ENCODE results near the gene TRIM26.

The TRIM26 gene

DNA sequence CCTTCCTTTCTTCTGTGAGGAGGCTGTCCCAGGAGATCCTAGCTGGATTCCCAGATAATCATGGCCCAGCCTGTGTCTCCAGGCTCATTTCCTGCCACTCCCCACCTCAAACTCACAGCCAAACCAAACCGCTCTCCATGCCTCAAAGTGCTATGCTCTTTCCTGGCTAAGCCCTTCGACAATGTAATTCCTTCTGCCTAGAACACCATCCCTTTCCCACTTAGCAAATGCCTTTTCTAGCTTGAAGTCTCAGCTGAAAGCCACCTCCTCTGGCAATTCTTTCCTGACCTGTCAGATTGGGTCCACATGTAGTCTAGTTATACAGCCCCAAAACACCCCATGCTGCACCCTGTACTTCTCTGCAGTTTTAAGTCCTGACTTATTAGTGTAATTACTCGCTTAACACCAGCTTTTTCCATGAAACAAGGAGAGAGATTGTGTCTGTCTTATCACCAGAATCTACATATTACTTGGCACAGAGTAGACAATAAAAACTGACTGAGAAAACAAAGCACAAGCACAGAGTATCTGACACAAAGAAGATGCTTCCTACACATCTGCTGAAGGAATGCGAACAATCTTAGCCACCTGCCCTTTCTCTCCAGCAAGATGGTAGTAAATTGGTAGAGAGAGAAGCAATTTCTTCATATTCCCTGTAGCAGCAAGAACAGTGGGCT, 5.4 kb downstream of the TRIM26 start:
- DNase-seq = no peak

DNA sequence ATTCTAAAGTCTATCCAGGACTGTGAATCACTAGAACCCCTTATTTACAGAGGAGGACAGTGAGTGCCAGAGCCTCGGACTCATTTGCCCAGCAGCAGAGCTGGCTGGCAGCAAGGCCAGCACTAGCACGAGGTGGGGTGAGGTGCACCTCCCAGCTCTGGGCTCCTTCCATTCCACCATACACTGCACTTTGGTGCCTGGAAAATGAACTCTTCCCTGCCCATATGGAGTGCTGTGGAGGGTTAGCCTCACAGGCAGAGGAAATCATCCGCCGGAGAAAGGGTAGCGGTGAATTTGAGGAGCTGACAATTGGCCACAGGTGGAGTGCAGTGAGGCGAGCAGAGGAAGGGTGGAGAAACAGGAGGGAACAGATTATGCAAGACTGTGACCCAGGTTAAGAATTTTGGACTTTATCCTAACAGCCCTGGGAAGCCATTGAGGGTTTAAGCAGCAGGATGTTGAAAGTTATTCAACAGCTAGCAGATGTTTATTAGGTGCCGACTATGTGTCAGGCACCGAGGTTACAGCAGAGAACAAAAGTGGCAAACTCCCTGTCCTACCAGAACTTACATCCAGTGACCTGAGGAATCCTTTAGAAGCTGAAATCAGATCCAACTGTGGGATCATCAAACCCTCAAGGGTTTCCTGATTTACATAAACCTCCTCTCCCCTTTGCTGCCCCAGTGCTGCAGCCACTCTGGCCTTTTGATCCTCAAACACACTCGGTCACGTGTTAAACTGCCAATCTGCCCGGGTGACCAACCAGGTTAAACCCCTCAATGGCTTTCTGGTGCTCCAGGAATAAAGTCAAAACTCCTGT, 6.2 kb downstream of the TRIM26 start:
- no peak for DNase-seq

DNA sequence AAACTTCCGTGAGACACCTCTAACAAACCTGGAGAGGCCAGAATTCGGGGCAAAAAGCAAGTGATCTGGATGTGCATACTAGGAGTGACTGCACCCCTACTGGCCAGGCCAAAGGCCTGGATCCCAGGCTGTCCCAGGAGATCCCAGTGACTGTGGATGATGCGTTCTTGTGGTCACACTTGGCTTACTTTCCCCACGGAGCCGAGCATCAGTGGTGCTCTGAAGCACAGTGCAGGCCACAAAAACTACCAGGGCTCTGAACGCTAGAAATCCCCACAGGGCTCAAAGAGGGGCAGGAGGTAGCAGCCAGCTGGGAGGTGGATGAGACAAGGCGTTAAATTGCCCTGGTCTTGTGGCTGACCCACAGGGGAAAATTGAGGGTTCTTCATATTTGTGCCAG, 7.1 kb downstream of the TRIM26 start:
- DNase-seq = no peak

DNA sequence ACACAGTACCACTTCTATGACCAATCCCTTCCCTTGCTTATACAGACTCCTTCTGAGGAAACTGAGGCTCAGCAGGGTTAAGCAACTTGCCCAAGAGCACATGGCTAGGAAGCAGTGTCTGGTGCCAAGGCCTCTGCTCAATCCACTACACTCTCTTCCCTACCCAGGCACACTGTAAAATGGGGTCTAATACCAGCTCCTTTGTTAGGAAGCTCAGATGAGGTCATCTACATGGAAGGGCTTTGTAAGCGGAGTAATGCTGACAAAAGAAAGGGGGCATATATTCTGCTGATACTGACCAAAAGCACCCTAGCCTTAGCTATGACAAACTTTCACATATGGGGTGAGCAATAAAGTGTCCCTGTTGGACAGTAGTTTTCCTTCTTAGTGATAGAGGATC, 9.1 kb downstream of the TRIM26 start:
- DNase-seq = no peak

DNA sequence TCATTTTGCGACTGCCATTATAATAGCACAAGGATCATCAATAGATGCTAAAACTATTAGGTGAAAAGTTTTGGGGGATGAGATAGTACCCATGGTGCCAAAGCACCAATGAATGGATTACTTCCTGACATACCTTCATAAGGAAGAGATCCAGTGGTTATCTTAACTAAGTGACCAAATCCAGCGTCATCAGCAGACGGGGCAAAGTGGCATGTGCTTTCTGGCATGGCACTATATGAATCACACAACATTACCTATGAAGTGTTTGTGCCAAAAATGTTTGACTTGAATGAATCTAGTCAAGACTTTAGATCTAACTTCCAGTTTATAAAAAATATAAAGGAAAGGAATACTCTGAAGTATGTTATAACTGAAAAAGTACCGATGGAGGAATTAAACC, 10.8 kb downstream of the TRIM26 start:
- no peak for DNase-seq

DNA sequence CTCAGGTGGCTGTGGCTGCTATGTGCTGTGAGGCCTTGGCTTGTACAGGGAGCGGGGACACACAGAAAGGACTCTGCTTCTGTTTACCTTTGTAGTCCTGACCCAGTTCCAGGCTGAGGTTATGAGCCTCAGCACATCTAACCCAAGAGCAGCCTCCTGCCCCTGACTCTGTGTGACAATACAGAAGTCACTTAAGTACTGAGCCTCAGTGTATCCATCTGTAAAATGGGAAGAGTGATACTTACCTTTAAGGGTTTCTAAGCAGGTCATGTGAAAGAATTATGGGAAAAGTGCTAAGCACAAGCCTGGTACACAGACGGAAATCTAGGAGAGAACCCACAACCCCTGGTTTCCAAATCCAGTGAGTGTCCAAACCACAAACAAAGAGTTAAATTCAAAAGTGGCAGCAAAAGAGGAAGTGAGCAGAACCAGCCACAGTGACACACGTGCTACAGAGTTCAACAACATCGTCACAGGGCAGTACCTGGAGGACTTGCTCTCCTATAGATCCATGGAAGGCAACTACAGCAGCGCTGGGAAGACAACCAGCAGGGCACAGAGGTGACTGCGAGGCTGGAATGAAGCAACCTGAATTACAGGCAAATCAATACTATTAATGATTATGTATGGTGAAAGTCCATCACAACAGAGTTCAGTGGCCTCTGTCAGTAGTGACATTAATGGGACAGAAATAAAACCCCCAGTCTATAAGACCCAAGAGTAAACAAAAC, 12.5 kb downstream of the TRIM26 start:
- DNase-seq = no peak

DNA sequence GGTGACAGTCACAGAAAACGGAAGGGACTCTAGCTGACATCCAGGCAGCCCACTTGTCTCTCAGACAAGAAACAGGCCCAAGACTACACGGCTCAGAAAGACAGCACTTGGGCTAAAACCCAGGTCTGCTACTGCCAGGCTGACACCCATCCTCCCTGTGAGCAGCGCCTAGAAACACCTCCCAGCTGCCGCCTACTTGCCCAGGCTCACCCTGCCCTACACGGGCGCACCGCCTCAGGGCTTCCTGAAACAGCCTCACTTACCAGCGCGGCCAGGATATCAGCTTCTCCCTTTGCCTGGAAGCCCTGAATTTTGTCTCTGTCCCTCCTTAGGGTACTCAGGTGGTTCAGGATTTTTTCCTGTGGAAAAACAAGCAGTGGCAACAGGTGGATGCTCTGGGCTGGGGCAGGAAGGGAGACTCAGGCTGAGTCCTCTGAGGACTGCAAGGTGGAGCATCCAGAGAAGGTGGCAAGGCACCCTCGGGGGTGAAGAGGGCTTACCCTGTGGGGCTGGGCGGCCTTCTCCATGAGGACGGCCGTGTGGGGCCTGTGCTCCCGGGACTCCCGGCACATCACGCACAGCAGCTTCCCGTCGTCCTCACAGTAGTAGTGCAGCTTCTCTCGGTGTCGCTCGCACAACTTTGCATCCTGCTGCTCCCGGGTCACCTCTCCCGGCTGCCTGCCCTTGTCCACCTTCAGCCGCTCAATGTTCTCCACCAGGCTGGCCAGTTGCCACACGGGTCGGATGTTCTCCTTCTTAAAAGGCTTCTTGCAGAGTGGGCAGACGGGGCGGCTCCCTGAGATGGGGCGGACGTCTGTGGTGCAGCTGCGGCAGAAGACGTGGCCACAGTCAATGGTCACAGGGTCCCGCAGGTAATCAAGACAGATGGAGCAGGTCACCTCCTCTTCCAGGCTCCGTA, 14.8 kb downstream of the TRIM26 start:
- DNase-seq = no peak

DNA sequence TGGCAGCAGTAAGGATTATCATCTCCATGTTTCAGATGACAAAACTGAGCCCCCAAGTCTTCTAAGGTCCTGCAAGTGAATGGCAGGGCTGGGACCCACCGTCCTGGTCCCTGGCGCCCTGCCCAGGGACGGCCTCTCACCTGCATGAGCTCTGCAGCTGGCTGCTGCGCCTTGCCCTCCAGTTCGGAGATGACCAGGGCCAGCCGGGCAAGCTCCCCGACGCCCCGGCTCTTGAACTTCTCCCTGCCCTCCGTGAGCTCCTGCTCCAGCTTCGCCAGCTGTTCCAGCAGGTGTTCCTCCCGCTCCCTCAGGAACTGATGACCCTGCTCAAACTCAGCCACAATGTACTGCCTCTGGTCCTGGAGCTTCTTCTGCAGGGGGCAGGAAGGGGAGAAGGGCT, 16.8 kb downstream of the TRIM26 start:
- no peak for DNase-seq

DNA sequence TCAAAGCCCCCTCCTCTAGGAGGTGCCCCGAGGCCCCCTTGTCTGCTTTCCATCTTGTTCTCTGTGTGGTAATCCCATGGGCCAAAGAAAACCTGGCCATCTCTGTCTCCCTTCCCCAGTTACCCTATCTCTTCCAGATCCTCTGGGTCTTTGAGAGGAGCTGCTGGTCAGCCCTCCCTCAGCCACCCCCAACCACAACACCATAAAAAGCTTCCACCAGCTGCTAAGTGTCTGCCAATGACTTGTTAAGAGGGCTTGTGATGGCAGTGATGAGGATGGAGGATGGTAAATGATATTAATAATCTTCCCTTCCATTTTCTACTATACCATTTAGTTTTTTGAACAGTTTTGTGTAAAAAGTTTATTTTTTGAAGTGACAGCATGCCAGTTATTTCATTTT, 17.3 kb downstream of the TRIM26 start:
- DNase-seq = no peak

DNA sequence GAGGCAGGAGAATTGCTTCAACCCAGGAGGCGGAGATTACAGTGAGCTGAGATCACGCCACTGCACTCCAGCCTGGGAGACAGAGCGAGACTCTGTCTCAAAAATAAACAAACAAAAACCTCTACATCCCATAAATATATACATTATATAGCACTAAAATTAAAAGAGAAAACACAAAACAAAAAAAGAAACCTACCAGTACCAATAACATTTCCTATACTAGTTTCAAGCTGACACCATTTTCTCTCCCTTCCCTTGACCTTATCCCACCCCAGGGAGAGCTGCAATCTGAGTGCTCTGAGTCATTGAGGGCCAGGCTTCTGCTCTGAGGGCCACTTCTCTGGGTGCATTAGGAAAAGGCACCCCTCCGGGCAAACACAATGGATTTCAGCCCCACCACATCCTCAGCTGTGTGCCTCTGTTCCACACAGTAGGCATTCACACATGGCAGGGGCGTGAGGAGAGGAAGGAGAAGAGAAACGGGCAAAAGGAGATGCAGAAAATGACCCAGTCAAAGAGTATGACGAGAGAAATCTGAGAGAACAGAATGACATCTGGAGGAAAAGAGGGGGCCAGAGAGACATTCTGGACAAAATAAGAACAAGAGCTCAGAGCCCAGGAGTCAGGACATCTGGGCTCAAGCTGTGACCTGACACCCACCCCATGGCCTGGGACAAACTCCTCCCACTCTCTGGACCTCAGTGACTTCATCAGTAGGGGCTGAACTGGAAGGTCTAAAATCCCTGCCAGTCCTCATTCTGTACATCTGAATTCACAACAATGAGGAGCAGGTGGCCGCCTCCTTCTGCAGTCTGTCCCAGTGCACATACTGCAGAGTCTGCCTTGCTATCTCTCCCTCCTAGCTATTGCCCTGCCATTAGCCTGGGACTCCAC, 18.2 kb downstream of the TRIM26 start:
- DNase-seq = no peak

DNA sequence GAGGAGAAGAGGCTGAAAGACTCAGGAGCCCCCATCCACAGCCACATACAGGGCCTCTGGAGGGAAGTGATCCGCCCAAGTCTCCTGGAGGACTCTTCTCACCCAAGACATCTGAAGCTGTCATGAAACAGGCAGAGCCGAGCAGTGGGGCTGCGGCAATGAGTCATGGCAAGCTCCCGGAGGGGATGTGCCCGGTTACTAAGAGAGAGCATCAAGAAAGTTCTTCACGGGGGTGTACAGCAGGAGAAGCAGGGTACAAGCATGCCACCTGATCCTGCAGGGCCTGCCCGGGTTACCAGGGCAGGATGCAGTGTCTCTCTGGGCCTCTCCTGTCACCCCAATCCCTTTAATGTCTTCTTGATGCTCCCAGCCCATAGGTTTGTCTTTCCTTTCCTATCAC, 21.1 kb downstream of the TRIM26 start:
- no peak for DNase-seq

DNA sequence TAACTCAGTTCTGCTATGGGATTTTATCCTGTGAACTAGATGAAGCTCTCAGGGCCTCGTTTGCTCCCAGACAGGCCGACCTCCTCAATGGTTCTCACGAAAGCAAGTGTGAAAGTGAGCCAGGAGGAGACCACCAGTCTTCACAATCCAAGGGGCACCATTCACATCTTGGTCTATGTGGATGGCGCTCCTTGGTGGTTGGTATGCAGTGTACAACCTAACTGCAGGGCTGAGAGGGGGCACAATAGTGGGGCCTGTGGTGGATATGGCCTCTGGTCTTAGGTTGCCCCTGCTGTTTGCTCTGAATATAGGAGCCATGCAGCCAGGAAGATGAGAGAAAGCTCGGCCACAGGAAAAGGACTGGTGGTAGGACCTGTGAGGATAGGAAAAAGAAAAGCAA, 24.7 kb downstream of the TRIM26 start:
- DNase-seq = no peak

DNA sequence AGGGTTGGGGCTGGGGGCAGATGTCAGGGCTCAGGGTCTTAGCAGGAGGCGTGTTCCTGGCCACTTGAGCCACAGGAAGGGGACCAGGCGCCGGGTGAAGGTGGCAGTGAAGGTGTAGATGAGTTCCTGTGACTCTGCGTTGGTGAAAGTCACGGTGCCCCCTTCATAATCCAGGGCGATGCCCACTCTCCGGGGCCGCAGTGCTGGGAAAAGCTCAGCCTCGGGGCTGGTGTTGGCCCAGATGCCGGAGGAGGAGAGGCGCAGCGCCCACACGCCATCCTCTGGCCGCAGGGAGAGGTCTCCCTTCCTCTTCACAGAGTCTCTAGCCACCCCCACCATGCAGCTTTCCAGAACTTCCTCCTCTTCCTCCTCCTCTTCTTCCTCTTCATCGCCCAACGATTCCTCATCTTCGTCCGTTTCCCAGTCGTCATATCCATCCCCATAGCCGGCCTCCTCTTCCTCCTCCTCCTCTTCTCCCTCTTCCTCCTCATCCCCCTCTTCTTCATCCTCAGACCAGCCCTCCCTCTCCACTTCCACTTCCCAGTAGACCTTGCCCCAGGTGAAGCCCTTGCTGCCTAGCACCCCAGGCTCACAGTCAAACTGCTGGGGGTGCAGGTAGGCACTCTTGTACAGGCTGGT, 27.2 kb downstream of the TRIM26 start:
- DNase-seq = no peak

DNA sequence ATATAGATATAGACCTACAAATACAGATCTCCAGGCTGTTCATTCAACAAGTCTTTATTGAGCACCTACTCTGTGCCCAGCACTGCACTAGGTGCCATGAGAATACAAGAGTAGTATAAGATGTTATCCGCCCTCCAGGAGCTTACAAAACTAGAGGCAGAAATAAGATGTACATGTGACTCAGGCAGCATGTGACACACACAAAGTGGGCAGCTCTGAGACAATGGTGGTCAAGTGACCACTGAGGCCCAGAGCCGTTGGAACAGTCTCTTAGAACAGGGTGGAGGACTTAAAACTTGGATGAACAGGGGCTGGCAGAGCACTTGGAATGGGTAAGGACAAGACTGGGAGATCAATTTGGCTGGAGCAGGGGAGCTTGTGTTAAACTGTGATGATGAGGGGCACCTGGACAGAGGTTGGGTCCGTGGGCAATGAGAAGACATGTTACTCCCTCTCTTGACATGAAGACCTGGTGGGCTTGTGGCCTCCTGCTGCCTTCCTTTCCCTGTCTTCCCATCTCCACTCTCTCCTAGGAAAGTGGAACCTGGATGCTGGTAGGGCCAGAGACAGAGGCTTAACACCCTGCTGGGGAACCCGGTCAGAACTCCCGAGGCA, 28.7 kb downstream of the TRIM26 start:
- no peak for DNase-seq

DNA sequence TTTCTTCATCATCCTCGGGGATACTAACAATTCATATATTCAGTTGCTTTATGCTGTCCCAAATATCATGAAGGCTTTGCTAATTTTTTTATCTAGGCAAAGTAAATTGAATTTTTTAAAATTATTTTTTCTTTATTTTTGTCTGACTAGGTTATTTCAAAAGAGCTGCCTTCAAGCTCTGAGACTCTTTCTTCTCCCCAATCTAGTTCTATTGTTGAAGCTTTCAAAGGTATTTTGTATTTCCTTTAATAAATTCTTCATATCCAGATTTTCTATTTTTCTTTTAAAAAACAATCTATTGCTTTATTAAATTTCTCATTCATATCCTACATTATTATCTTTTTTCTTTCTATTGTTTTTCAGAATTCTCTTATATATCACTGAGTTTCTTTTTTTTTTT, 33.1 kb downstream of the TRIM26 start:
- no peak for DNase-seq

DNA sequence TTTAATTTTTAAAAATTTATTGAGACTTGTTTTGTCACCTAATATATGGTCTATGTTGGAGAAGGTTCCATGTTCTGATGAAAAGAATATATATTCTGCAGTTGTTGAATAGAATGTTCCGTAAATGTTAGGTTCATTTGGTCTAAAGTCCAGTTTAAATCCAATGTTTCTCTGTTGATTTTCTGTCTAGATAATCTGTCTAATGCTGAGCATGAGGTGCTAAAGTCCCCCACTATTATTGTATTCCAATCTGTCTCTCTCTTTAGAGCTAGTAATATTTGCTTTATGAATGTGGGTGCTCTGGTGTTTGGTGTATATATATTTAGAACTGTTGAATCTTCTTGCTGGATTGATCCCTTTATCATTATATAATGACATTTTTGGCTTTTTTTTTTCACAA, 34.4 kb downstream of the TRIM26 start:
- no peak for DNase-seq

DNA sequence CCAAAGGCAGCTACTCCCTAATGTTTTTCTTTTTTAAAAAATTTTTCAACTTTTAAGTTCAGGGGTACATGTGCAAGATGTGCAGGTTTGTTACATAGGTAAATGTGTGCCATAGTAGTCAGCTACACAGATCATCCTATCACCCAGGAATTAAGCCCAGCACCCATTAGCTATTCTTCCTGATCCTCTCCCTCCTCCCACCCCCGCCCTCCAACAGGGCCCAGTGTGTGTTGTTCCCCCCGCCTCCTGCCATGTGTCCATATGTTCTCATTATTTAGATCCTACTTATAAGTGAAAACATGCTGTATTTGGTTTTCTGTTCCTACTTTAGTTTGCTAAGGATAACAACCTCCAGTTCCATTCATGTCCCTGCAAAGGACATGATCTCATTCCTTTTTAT, 37.4 kb downstream of the TRIM26 start:
- no peak for DNase-seq

DNA sequence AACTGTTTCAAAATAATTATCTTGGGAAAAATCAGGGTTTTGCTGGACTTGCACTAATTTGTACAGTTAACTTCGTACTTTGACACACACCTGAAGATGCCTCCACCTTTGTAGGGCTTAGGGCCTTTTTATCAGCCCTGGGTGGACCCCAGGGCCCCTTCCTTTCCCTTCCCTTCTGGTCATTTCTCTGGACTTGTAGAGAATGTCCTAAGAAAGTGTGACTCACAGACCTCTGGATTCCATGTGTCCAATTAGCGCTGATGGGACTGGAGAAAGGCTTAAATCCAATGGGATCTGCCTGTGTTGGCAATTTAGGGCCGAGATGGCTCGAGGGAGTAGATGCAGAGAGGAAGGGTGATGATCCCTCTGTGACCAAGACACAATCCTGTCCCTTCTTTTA, 40.5 kb downstream of the TRIM26 start:
- DNase-seq = no peak

DNA sequence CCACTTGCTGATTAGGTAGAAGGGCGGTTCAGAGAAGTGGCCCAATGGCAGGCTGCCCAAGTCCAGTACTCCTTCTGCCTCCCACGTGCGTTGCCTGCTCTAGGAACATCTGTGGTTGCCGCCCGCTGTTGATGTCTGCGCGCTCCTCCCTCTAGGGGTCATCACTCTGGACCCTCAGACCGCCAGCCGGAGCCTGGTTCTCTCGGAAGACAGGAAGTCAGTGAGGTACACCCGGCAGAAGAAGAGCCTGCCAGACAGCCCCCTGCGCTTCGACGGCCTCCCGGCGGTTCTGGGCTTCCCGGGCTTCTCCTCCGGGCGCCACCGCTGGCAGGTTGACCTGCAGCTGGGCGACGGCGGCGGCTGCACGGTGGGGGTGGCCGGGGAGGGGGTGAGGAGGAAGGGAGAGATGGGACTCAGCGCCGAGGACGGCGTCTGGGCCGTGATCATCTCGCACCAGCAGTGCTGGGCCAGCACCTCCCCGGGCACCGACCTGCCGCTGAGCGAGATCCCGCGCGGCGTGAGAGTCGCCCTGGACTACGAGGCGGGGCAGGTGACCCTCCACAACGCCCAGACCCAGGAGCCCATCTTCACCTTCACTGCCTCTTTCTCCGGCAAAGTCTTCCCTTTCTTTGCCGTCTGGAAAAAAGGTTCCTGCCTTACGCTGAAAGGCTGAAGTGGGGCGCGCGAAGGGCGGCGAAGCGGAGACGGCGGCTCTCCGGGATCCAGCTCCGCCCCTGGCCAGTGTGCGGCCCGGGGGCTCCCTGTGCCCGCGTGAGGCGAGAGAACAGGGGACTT, 41.3 kb downstream of the TRIM26 start:
- no peak for DNase-seq
